Measurements from ENCODE around the gene TBCE.

DNA sequence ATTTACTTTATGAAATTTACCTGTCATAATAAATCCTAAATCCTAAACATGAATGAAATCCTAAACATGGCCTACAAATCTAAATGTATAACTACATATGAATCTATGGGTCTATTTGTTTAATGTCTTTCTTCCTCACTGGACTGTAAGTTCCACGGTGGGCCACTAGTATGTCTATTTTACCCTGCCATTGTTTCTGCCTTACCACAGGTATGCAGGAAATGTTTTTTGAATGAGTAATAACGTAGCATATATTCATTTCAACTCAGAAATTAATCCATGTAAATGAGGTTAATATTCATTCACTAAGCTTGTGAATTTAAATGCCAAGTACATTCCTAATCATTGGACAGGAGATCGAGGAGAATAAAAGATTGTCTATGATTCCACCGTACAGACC is 101.7 kb downstream of the TBCE start:
- TF ChIP-seq, protein P1, sequence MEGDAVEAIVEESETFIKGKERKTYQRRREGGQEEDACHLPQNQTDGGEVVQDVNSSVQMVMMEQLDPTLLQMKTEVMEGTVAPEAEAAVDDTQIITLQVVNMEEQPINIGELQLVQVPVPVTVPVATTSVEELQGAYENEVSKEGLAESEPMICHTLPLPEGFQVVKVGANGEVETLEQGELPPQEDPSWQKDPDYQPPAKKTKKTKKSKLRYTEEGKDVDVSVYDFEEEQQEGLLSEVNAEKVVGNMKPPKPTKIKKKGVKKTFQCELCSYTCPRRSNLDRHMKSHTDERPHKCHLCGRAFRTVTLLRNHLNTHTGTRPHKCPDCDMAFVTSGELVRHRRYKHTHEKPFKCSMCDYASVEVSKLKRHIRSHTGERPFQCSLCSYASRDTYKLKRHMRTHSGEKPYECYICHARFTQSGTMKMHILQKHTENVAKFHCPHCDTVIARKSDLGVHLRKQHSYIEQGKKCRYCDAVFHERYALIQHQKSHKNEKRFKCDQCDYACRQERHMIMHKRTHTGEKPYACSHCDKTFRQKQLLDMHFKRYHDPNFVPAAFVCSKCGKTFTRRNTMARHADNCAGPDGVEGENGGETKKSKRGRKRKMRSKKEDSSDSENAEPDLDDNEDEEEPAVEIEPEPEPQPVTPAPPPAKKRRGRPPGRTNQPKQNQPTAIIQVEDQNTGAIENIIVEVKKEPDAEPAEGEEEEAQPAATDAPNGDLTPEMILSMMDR (conservative IDR thresholded peaks at IDR 0.05 in 1 of 2, IDR thresholded peaks at IDR 0.05 in 1 of 2; ENCODE audit: low read depth in 1 of 2, low read length in 2 of 2): peak in 1 of 2 donors; percentile 4
- no peak for TF ChIP-seq EZH2 (IDR thresholded peaks at IDR 0.05; ENCODE audit: low read length, missing control alignments)
